ENCODE measurements around the gene JAKMIP2. TPM values are rescaled to one million over a fixed set of nuclear protein-coding genes. Genes with fewer than 3 reads are reported as not detected.

JAKMIP2 gene
- polyA plus RNA-seq, 1 donor from 2014 or later, result 46.3 TPM

GRCh38 chr5:147752033-147752432 lies 30.5 kb downstream of the JAKMIP2 start:
- Histone ChIP-seq H2AFZ (ENCODE audit: low read depth, low read length) (no peak overlapping the region), H3K4me3 (ENCODE audit: low read length) (no peak overlapping the region), H3K79me2 (replicated peaks; ENCODE audit: insufficient read depth, low read length) (peaks cover 77% of the 10 kb centered on the region), H4K20me1 (ENCODE audit: insufficient read depth) (no peaks in the 10 kb centered on the region), H3K9me2 (ENCODE audit: insufficient read depth, low read length) (no peaks in the 10 kb centered on the region), H3K4me2 (ENCODE audit: low read length) (no peak overlapping the region), H3K9ac (ENCODE audit: low read length) (no peak overlapping the region), H3F3A (ENCODE audit: insufficient read depth, low read length, poor library complexity, severe bottlenecking) (no peaks in the 10 kb centered on the region), H3K9me3 (ENCODE audit: low read length) (no peaks in the 10 kb centered on the region), H3K27ac (ENCODE audit: low read length) (no peak overlapping the region), H3K36me3 (ENCODE audit: insufficient read depth, low read length) (no peaks in the 10 kb centered on the region), H3K27me3 (ENCODE audit: insufficient read depth, low read depth, low read length) (no peaks in the 10 kb centered on the region)
- TF ChIP-seq SMC3 (conservative IDR thresholded peaks at IDR 0.05; ENCODE audit: poor library complexity) (no peak), CTCF (IDR thresholded peaks at IDR 0.05; ENCODE audit: poor library complexity, severe bottlenecking) (no peak), TAF1 (IDR thresholded peaks at IDR 0.05; ENCODE audit: low read depth) (no peak), MXI1 (conservative IDR thresholded peaks at IDR 0.05; ENCODE audit: poor library complexity, severe bottlenecking) (no peak), POLR2AphosphoS5 (IDR thresholded peaks at IDR 0.05) (no peak), EZH2 (IDR thresholded peaks at IDR 0.05; ENCODE audit: borderline replicate concordance, insufficient read depth, low read length, poor library complexity, severe bottlenecking) (no peak), EP300 (conservative IDR thresholded peaks at IDR 0.05; ENCODE audit: poor library complexity, severe bottlenecking) (no peak), REST (IDR thresholded peaks at IDR 0.05; ENCODE audit: borderline replicate concordance) (no peak), RAD21 (conservative IDR thresholded peaks at IDR 0.05) (no peak)

- Histone ChIP-seq H3K9me3 (ENCODE audit: low read length) (no peaks in the 10 kb centered on the region), H3F3A (ENCODE audit: insufficient read depth, low read length, poor library complexity, severe bottlenecking) (no peaks in the 10 kb centered on the region), H3K4me3 (ENCODE audit: low read length) (no peak overlapping the region), H2AFZ (ENCODE audit: low read depth, low read length) (no peak overlapping the region), H3K27me3 (ENCODE audit: insufficient read depth, low read depth, low read length) (no peaks in the 10 kb centered on the region), H3K27ac (ENCODE audit: low read length) (no peak overlapping the region), H3K4me2 (ENCODE audit: low read length) (no peak overlapping the region), H3K9ac (ENCODE audit: low read length) (no peak overlapping the region), H3K79me2 (replicated peaks; ENCODE audit: insufficient read depth, low read length) (peaks cover 75% of the 10 kb centered on the region), H3K36me3 (ENCODE audit: insufficient read depth, low read length) (no peaks in the 10 kb centered on the region), H4K20me1 (ENCODE audit: insufficient read depth) (no peaks in the 10 kb centered on the region), H3K9me2 (ENCODE audit: insufficient read depth, low read length) (no peaks in the 10 kb centered on the region)
- TF ChIP-seq EP300 (conservative IDR thresholded peaks at IDR 0.05; ENCODE audit: poor library complexity, severe bottlenecking) (no peak), CTCF (IDR thresholded peaks at IDR 0.05; ENCODE audit: poor library complexity, severe bottlenecking) (no peak), RAD21 (conservative IDR thresholded peaks at IDR 0.05) (no peak), POLR2AphosphoS5 (IDR thresholded peaks at IDR 0.05) (no peak), MXI1 (conservative IDR thresholded peaks at IDR 0.05; ENCODE audit: poor library complexity, severe bottlenecking) (no peak), TAF1 (IDR thresholded peaks at IDR 0.05; ENCODE audit: low read depth) (no peak)
Measured at GRCh38 chr5:147751156-147751830, 31.2 kb downstream of the JAKMIP2 start.
